NCI-H2107 (cell line): ENCODE data around the gene TXK.

Experiments used
- DNase-seq: peaks from one replicate; lab custom pipeline; 2025; lab: John Stamatoyannopoulos, UW

TXK gene

GRCh38 chr4:48018112-48018511 is 115.9 kb downstream of the TXK start:
- no peak for DNase-seq

GRCh38 chr4:48017108-48017571 is 116.9 kb downstream of the TXK start:
- DNase-seq, result no peak
